Measurements from ENCODE around the gene SP1.
"Not testable (repeated sequence)": the region's sequence is repeated elsewhere in the genome, so short reads cannot be mapped to it uniquely, and the experiment has no call there.

The SP1 gene

DNA sequence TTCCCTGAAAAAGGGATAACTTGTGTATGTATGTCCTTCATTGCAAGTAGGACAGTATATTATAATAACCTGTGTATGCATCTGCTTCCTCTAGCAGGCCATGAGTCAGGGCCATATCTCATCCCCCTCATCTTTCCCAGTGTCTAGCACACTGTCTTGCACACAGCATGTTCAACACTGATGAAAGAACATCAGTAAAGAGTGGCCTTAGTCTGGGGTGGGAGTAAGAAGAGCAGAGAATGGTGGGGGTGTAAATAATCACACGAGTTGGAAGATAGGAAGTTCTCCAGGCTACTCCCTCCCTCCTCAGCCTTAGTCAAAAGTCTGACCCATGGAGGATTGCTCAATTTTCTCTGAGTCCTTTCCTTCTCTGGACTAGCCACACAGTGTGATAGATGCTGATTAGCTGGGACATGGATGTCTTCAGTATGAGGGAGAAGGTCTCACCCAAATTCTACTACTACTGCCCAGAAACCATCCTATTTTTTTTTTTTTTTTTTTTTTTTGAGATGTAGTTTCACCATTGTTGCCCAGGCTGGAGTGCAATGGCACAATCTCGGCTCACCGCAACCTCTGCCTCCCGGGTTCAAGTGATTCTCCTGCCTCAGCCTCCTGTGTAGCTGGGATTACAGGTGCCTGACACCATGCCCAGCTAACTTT lies 14.6 kb upstream of the SP1 start:
- no peaks in the 10 kb centered on the region for H3K9me3 ChIP-seq (ENCODE audit: severe bottlenecking)
- TF ChIP-seq, protein P1, sequence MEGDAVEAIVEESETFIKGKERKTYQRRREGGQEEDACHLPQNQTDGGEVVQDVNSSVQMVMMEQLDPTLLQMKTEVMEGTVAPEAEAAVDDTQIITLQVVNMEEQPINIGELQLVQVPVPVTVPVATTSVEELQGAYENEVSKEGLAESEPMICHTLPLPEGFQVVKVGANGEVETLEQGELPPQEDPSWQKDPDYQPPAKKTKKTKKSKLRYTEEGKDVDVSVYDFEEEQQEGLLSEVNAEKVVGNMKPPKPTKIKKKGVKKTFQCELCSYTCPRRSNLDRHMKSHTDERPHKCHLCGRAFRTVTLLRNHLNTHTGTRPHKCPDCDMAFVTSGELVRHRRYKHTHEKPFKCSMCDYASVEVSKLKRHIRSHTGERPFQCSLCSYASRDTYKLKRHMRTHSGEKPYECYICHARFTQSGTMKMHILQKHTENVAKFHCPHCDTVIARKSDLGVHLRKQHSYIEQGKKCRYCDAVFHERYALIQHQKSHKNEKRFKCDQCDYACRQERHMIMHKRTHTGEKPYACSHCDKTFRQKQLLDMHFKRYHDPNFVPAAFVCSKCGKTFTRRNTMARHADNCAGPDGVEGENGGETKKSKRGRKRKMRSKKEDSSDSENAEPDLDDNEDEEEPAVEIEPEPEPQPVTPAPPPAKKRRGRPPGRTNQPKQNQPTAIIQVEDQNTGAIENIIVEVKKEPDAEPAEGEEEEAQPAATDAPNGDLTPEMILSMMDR (IDR thresholded peaks at IDR 0.05; ENCODE audit: low read depth, low read length), result no peak
- no peak for DNase-seq
- H3K27me3 ChIP-seq (ENCODE audit: insufficient read depth, low read depth, severe bottlenecking), result no peaks in the 10 kb centered on the region
- H3K36me3 ChIP-seq, result no peaks in the 10 kb centered on the region
- H3K4me3 ChIP-seq (ENCODE audit: low read depth, low read length), result no peak overlapping the region
- no peak overlapping the region for H3K27ac ChIP-seq

DNA sequence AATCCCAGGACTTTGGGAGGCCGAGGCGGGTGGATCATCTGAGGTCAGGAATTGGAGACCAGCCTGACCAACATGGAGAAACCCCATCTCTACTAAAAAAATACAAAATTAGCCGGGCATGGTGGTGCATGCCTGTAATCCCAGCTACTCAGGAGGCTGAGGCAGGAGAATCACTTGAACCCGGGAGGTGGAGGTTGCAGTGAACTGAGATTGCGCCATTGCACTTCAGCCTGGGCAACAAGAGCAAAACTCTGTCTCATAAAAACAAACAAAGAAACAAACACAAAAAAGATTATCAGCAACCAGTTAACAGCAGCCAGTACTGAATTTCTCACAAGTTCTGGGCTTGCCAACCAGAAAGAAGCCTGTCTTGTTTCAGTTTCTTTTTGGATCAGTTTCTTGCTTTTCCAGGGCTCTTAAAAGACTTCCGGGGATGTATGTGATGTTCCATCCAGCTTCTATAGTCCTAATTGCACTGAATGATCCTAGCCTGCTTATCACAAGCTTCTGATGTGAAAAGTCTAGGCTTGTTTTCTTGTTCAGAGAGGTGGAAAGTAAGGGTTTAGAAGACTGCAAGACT lies 6.3 kb upstream of the SP1 start:
- H3K4me3 ChIP-seq (ENCODE audit: low read depth, low read length); H3K27me3 ChIP-seq (ENCODE audit: insufficient read depth, low read depth, severe bottlenecking); DNase-seq; H3K36me3 ChIP-seq; H3K9me3 ChIP-seq (ENCODE audit: severe bottlenecking); H3K27ac ChIP-seq: not testable (repeated sequence)

DNA sequence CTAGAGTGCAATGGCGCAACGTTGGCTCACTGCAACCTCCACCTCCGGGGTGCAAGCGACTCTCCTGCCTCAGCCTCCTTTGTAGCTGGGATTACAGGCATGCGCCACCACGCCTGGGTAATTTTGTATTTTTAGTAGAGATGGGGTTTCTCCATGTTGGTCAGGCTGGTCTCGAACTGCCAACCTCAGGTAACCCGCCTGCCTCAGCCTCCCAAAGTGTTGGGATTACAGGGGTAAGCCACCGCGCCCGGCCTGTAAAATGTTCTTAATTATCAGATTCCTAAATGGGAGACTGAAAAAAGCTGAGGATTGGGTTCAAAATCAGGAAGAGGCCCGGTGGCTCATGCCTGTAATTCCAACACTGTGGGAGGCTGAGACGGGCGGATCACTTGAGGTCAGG lies 5.7 kb upstream of the SP1 start:
- not testable (repeated sequence) for H3K9me3 ChIP-seq (ENCODE audit: severe bottlenecking); H3K36me3 ChIP-seq; H3K27me3 ChIP-seq (ENCODE audit: insufficient read depth, low read depth, severe bottlenecking); DNase-seq; H3K27ac ChIP-seq; H3K4me3 ChIP-seq (ENCODE audit: low read depth, low read length)

DNA sequence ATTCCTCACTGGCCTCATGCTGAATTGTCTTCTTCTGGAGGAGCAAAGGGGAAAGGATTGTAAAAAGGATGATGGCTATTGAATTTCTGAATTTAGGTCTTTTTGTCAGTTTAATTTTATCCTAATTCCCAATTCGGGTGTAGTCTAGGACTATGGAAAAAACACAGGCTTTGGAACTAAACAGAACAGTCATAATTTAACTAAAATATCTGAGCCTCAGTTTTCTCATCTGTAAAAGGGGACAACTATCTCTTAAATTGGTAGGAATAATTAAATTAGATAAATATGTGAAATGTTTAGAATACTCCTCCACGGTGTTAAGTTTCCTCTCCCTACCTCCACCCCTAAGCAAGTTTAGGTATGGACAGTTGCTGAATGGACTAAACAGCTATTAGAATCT lies 3.2 kb upstream of the SP1 start:
- Histone ChIP-seq H3K27me3 (ENCODE audit: insufficient read depth, low read depth, severe bottlenecking) (no peaks in the 10 kb centered on the region), H3K36me3 (peaks cover 8% of the 10 kb centered on the region), H3K27ac (no peak overlapping the region; the same call in 1 of the 2 replicates), H3K9me3 (ENCODE audit: severe bottlenecking) (no peaks in the 10 kb centered on the region), H3K4me3 (ENCODE audit: low read depth, low read length) (no peak overlapping the region)
- DNase-seq, result no peak
- TF ChIP-seq, protein P1 (IDR thresholded peaks at IDR 0.05; ENCODE audit: low read depth, low read length), result no peak

DNA sequence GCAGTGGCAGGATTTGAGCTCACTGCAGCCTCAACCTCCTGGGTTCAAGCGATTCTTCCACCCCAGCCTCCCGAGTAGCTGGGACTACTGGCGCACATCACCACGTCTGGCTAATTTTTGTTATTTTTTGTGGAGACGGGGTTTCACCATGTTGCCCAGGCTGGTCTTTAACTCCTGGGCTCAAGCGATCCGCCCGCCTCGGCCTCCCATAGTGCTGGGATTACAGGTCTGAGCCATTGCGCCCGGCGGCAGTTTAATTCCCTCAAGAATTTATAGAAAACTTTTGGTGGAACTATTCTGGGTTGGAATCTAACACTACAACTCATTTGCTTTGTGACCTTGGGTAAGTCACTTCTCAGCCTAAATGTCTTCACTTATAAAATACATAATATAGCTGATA lies 1.8 kb upstream of the SP1 start:
- Histone ChIP-seq H3K27me3 (ENCODE audit: insufficient read depth, low read depth, severe bottlenecking) (no peaks in the 10 kb centered on the region), H3K36me3 (peaks cover 23% of the 10 kb centered on the region), H3K27ac (peak overlapping the region; percentile 97), H3K4me3 (ENCODE audit: low read depth, low read length) (peak overlapping the region; percentile 59), H3K9me3 (ENCODE audit: severe bottlenecking) (no peaks in the 10 kb centered on the region)
- TF ChIP-seq, protein P1 (IDR thresholded peaks at IDR 0.05; ENCODE audit: low read depth, low read length), result no peak
- peak; percentile 57 for DNase-seq

DNA sequence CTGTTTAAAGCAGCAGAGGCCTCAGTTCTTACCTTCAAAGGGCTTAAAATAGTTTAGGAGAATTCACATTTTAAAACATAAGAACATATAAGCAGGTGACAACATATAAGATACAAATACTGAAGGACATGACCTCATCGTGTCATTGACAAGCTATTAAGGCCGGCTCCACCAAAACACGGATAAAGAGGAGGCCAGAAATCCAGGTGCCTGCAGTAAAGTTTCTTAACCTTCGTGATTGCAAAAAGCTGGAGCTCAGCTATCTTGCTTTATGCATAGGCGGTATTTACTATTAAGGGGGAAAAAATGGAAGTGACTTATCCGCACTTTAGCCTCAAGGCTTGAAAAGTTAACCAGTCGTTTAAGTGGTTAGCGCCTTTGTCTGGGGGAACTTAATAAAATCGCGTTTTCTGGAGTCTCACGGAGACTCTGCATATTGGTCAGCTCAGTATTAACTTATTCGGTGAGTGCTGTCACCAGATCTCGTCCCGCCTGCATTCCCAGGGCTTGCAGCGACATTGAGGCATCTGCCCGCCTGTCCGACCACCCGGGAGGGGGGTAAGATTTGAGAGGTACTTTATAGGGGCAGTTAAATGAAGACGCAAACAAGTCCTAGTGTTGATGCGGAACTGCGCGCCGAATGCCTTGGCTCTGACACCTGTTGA lies 1.1 kb upstream of the SP1 start:
- H3K27ac ChIP-seq, result peak overlapping the region; percentile 97
- peaks cover 29% of the 10 kb centered on the region for H3K36me3 ChIP-seq
- H3K9me3 ChIP-seq (ENCODE audit: severe bottlenecking), result no peaks in the 10 kb centered on the region
- no peaks in the 10 kb centered on the region for H3K27me3 ChIP-seq (ENCODE audit: insufficient read depth, low read depth, severe bottlenecking)
- TF ChIP-seq, protein P1 (IDR thresholded peaks at IDR 0.05; ENCODE audit: low read depth, low read length), result no peak
- peak overlapping the region; percentile 59 for H3K4me3 ChIP-seq (ENCODE audit: low read depth, low read length)
- peak; percentile 24 for DNase-seq
